ENCODE measurements around the gene ATXN7. TPM values are rescaled to one million over a fixed set of nuclear protein-coding genes. Genes with fewer than 3 reads are reported as not detected.
A peak's percentile ranks its signal among the peaks of the same experiment; 100 is the strongest.

The ATXN7 gene, protein sequence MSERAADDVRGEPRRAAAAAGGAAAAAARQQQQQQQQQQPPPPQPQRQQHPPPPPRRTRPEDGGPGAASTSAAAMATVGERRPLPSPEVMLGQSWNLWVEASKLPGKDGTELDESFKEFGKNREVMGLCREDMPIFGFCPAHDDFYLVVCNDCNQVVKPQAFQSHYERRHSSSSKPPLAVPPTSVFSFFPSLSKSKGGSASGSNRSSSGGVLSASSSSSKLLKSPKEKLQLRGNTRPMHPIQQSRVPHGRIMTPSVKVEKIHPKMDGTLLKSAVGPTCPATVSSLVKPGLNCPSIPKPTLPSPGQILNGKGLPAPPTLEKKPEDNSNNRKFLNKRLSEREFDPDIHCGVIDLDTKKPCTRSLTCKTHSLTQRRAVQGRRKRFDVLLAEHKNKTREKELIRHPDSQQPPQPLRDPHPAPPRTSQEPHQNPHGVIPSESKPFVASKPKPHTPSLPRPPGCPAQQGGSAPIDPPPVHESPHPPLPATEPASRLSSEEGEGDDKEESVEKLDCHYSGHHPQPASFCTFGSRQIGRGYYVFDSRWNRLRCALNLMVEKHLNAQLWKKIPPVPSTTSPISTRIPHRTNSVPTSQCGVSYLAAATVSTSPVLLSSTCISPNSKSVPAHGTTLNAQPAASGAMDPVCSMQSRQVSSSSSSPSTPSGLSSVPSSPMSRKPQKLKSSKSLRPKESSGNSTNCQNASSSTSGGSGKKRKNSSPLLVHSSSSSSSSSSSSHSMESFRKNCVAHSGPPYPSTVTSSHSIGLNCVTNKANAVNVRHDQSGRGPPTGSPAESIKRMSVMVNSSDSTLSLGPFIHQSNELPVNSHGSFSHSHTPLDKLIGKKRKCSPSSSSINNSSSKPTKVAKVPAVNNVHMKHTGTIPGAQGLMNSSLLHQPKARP
- 10 to 100 TPM; 16.2 to 27.2 (median 21.6) TPM for total RNA-seq
- polyA plus RNA-seq: 1 to 10 TPM; 2.4 to 6.9 (median 3.9) TPM
- long read RNA-seq, donor 1, partial matches to known transcripts: 0 of 1 reads
- long read RNA-seq, donor 1, other reads (novel, unspliced or antisense): 0 of 1 reads
- long read RNA-seq, donor 2, partial matches to known transcripts: 8 of 11 reads
- long read RNA-seq, donor 2, other reads (novel, unspliced or antisense): 1 of 11 reads

DNA sequence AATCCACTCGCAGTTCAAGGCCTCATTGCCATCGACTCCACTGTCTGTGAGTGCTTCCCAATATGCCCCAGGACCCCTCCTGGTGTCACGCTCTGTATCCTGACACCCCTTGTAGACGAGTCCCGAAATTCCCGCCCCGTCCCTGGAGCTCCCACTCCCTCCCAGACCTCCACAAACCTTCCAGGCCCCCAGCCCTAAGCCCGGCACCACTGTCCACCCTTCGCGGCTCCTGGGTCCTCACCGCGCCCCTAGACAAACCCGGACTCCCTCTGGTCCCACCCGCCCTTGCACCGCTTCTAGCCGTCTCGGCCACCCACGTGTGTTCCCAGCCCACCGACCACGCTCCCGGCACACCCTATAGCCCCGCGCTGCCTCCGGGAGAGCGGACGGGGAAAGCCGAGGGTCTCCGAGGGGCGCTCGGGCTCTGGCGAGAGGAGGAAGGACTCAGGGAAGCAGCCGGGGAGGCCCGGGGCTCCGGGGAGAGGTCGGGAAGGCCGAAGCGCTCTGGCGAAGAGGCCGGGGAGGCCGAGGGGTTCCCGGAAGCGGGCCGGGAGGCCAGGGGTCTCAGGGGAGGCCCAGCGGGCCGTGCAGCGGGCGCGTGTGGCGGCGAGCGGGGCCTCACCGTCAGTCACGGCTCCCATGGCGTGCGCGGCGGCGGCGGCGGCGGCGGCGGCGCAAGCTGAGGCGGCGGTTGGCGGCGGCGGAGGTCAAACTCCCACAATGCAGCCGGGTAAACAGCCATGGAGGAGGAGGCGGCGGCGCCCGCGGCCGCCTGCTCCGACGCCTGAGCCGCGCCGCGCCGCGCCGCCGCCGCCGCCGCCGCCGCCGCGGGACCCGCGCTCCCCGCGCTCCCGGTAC, at the start of gene ATXN7, which contains the start of gene THOC7:
Gene ATXN7 (plus strand): TSS at position 718 of the 858 bp plus-strand sequence. CDS start 48,732 bp downstream, outside the sequence.
Gene THOC7 (minus strand): TSS at position 656 of the 858 bp plus-strand sequence. CDS start 15 bp downstream, at position 641.
- TF ChIP-seq, protein P1, sequence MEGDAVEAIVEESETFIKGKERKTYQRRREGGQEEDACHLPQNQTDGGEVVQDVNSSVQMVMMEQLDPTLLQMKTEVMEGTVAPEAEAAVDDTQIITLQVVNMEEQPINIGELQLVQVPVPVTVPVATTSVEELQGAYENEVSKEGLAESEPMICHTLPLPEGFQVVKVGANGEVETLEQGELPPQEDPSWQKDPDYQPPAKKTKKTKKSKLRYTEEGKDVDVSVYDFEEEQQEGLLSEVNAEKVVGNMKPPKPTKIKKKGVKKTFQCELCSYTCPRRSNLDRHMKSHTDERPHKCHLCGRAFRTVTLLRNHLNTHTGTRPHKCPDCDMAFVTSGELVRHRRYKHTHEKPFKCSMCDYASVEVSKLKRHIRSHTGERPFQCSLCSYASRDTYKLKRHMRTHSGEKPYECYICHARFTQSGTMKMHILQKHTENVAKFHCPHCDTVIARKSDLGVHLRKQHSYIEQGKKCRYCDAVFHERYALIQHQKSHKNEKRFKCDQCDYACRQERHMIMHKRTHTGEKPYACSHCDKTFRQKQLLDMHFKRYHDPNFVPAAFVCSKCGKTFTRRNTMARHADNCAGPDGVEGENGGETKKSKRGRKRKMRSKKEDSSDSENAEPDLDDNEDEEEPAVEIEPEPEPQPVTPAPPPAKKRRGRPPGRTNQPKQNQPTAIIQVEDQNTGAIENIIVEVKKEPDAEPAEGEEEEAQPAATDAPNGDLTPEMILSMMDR (IDR thresholded peaks at IDR 0.05): no peak
- intact Hi-C loops (cut with DNase I): loop anchor here in 1 of 2 donors (2.0 to 10.0 kb wide), 2 partner anchors 49 to 131 kb away; partner anchors contain the start of gene SCAANT1
- Histone ChIP-seq H3K9me3 (no peaks in the 10 kb centered on the region), H3K4me1 (peaks cover 19% of the 10 kb centered on the region), H3K27me3 (ENCODE audit: insufficient read depth in 3 of 3, low read length in 2 of 3) (no peaks in the 10 kb centered on the region), H3K4me3 (peak within 1 kb of the TSS; percentile 99), H3K36me3 (ENCODE audit: insufficient read depth in 1 of 2, low read depth in 1 of 2) (peaks cover 0 to 8% of the 10 kb centered on the region in 2 donors), H3K27ac (peak within 1 kb of the TSS; percentile 98)
- ATAC-seq (peak; percentile 85 to 92 (median 91)), DNase-seq (peak; percentile 78 to 87)
- 1% methylated on average over 38 to 98 of the region's 98 CpGs for WGBS, 3 donors

DNA sequence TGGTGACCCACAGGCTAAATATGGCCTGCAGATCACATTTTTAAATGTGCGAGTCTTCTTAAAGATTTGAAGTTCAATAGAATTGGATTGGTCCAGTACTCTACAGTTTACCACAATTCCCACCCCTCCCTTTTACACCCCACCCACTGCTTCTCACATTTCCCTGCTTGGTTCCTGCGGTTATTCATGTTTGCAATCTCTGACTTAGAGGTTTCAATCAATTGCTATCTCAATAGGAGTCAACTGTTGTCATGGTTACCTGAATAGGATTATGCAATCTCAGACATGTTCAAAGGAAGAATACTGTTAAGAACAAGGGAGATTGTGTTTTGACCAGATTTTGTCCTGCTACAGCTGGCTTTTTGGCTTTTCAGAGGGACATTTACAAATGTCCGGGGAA, 49.4 kb upstream of the ATXN7 start:
- DNase-seq: no peak
- Histone ChIP-seq H3K27me3 (ENCODE audit: insufficient read depth in 3 of 3, low read length in 2 of 3) (no peaks in the 10 kb centered on the region), H3K4me1 (no peaks in the 10 kb centered on the region), H3K4me3 (no peak overlapping the region), H3K36me3 (ENCODE audit: insufficient read depth in 1 of 2, low read depth in 1 of 2) (peaks cover 0 to 2% of the 10 kb centered on the region in 2 donors), H3K27ac (no peak overlapping the region), H3K9me3 (no peaks in the 10 kb centered on the region)
- TF ChIP-seq, protein P1 (IDR thresholded peaks at IDR 0.05): no peak
- 88 to 92% (median 89%) methylated on average over 3 of the region's 3 CpGs for WGBS, 3 donors
- intact Hi-C loops (cut with DNase I): loop anchor here in 1 of 2 donors (10.0 kb wide), 1 partner anchor 1189 kb away; no protein-coding TSS in a partner anchor
- no peak for ATAC-seq

DNA sequence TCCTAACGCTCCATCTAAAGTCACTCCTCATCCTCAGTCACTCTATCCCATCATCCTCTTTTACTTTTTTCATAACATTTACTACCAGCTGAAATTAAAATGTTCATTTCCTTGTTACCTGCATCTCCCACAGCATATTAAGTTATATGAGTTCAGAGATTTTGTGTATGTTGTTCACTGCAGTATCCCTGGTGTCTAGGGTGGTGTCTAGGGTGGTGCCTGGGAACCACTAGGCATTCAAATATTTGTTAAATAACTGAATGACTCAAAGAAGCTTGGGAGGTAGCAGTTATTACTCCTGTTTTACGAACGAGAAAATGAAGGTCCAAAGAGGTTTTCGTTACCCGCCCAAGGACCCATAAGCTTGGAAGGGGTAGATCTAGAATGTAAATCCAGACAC, 46.4 kb upstream of the ATXN7 start:
- DNase-seq: no peak
- intact Hi-C loops (cut with DNase I): loop anchor here (5.0 to 10.0 kb wide), 2 partner anchors 1192 to 1200 kb away; no protein-coding TSS in a partner anchor
- Histone ChIP-seq H3K4me3 (no peak overlapping the region), H3K27me3 (ENCODE audit: insufficient read depth in 3 of 3, low read length in 2 of 3) (no peaks in the 10 kb centered on the region), H3K27ac (no peak overlapping the region), H3K36me3 (ENCODE audit: insufficient read depth in 1 of 2, low read depth in 1 of 2) (peaks cover 0 to 2% of the 10 kb centered on the region in 2 donors), H3K4me1 (no peaks in the 10 kb centered on the region), H3K9me3 (no peaks in the 10 kb centered on the region)
- no peak for ATAC-seq
- 92 to 94% (median 94%) methylated on average over 5 of the region's 5 CpGs for WGBS, 3 donors
- TF ChIP-seq, protein P1 (IDR thresholded peaks at IDR 0.05): no peak

Measured in psoas muscle (tissue), 8 donors.